GM19239 (cell line): ENCODE measurements around the gene FAM181A.

ENCODE experiments used
- DNase-seq: peaks from one replicate; pipeline ENCODE4 v3.0.0; 2011; ENCODE audit warnings: low spot score; ENCODE audit not compliant: insufficient read length
- FAIRE-seq: peaks from 2 replicates; lab custom pipeline; 2011; peaks lifted over from hg19 to GRCh38; lab: Jason Lieb, UNC

FAM181A gene

GRCh38 chr14:93926873-93927799, at the start of gene FAM181A:
FAM181A (plus strand) TSS chr14:93927344; CDS start chr14:93928286, 942 bp downstream.
- FAIRE-seq, result no peak
- DNase-seq, result no peak

- DNase-seq (no peak), FAIRE-seq (no peak)
Measured at GRCh38 chr14:93878212-93878611, 48.9 kb upstream of the FAM181A start.

- FAIRE-seq, result no peak
- no peak for DNase-seq
Measured at GRCh38 chr14:93878871-93879270, 48.3 kb upstream of the FAM181A start.

- DNase-seq (no peak), FAIRE-seq (no peak)
Measured at GRCh38 chr14:93879362-93879983, 47.7 kb upstream of the FAM181A start.

GRCh38 chr14:93880021-93880820, 46.9 kb upstream of the FAM181A start:
- FAIRE-seq, result no peak
- DNase-seq, result no peak

GRCh38 chr14:93884950-93885349, 42.2 kb upstream of the FAM181A start:
- DNase-seq (no peak), FAIRE-seq (no peak)

GRCh38 chr14:93888995-93889394, 38.1 kb upstream of the FAM181A start:
- FAIRE-seq (no peak), DNase-seq (no peak)

GRCh38 chr14:93889739-93890483, 37.2 kb upstream of the FAM181A start:
- FAIRE-seq (no peak), DNase-seq (no peak)

GRCh38 chr14:93891756-93892504, 35.2 kb upstream of the FAM181A start:
- DNase-seq (no peak), FAIRE-seq (no peak)

- DNase-seq (no peak), FAIRE-seq (no peak)
Measured at GRCh38 chr14:93892505-93892839, 34.7 kb upstream of the FAM181A start.

- FAIRE-seq (peak; percentile 79), DNase-seq (peak; percentile 61)
Measured at GRCh38 chr14:93892923-93893558, 34.1 kb upstream of the FAM181A start.

- DNase-seq, result no peak
- FAIRE-seq, result no peak
Measured at GRCh38 chr14:93893661-93894261, 33.4 kb upstream of the FAM181A start.

GRCh38 chr14:93895023-93895604, 32.0 kb upstream of the FAM181A start:
- DNase-seq (no peak), FAIRE-seq (no peak)

- no peak for FAIRE-seq
- no peak for DNase-seq
Measured at GRCh38 chr14:93897476-93897845, 29.7 kb upstream of the FAM181A start.

- DNase-seq (no peak), FAIRE-seq (no peak)
Measured at GRCh38 chr14:93898081-93898611, 29.0 kb upstream of the FAM181A start.

- FAIRE-seq (no peak), DNase-seq (no peak)
Measured at GRCh38 chr14:93898731-93899130, 28.4 kb upstream of the FAM181A start.

GRCh38 chr14:93901813-93902212, 25.3 kb upstream of the FAM181A start:
- no peak for FAIRE-seq
- no peak for DNase-seq
